ENCODE results near the gene HOXD1.

The HOXD1 gene

DNA sequence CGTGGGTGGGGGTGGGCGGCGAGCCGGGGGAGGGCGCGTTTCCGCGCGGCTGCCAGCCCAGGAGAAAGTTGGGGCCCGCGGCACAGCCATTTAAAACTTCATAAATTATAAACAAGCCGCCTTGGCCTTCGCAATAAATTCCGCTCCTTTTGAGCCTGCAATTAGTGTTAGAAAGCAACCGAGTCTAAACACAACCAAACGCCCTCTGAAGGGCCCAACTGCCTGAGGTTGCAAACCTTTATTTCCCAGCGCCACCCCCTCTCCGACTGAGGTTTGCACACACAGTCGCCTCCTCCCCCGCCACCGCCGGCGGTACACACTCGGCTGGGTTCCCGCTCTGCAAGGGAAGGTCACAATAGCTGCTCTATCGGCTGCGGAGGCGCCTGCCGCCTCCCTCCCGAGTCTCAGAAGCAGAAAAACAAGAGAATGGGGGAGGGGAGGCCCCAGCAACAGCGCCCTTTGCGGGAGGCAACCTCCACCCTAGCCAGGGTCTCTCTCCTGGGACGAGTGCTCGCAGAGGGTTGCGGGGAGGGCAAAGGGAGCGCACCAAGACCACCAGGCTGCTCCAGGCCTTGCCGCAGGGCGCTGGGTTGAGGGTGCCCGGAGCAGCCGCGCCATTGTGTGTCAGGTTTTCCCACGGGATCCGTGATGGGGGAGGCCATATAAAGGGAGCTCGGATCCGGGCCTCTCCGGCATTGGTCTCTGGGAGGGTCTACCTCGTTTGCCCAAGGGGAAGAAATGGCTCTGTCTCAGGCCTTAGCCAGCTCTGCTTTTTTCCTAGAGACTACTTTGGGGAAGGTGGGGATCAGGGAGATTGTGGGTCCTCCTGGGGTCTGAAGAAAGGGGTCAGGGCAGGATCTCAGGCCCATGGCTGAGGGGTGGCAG is 13.4 kb upstream of the HOXD1 start:
- Histone ChIP-seq H3K4me1 (ENCODE audit: insufficient read depth, insufficient read length) (peaks cover 8% of the 10 kb centered on the region), H3K27me3 (ENCODE audit: insufficient read depth, insufficient read length) (peaks cover 100% of the 10 kb centered on the region), H3K36me3 (ENCODE audit: insufficient read depth, insufficient read length, low read length) (no peaks in the 10 kb centered on the region), H3K9me3 (ENCODE audit: insufficient read depth, low read length) (no peaks in the 10 kb centered on the region), H3K4me3 (ENCODE audit: insufficient read length, low read depth) (peak overlapping the region; percentile 24), H3K9ac (ENCODE audit: insufficient read length, low read depth) (peak overlapping the region; percentile 37)
- no peak for TF ChIP-seq ZNF274 (IDR thresholded peaks at IDR 0.05; ENCODE audit: low read depth, low read length)
- TF ChIP-seq SUZ12 (IDR thresholded peaks at IDR 0.05; ENCODE audit: extremely low read depth, insufficient read depth, insufficient read length) = no peak
- TF ChIP-seq YY1 (IDR thresholded peaks at IDR 0.05; ENCODE audit: insufficient read depth, insufficient read length) = no peak
- DNase-seq (ENCODE audit: low read depth, low spot score) = peak; percentile 70

DNA sequence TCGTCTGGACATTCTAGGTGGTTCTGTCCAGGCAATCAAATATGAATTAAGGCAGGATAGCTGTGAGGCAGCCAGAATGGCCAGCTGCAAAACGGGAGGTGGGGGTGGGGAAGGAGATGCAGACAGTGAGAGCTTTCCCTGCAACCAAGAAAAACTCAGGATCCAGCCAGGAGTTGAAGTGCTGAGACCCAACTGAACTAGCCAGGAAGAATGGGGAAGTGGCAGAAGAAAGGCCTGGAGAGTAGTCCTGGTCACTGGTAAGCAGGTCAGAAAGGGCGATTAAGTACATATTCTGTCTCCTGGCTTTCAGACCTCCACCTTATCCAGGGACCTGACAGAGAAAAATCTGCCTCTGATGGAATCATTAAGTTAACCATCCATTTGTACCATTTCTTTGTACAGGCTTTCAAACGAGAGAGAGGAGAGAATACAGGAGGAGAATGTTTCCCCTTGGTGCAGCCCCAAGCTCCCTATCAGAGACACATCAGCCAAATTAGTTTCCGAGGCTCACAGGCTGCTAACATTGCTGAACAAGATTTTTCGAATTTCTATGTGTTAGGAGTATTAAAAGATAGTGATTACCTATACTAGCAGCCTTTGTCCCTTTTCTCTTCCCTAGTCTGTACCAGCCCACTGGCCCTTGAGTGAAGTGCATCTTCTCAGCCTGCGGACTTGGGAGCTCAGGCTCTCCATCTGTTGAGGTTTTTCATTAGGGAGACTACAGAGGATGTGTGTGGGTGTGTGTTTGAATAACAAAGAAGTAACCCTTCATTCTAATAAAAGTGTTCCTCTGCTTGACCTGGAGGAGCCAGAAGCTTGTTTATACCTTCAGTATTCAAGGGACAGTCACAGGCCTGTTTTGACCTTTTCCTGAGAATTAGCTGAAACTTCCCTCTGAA is 12.5 kb upstream of the HOXD1 start:
- no peak overlapping the region for H3K9ac ChIP-seq (ENCODE audit: insufficient read length, low read depth)
- peaks cover 100% of the 10 kb centered on the region for H3K27me3 ChIP-seq (ENCODE audit: insufficient read depth, insufficient read length)
- no peaks in the 10 kb centered on the region for H3K36me3 ChIP-seq (ENCODE audit: insufficient read depth, insufficient read length, low read length)
- no peaks in the 10 kb centered on the region for H3K9me3 ChIP-seq (ENCODE audit: insufficient read depth, low read length)
- no peak overlapping the region for H3K4me3 ChIP-seq (ENCODE audit: insufficient read length, low read depth)
- TF ChIP-seq SUZ12 (IDR thresholded peaks at IDR 0.05; ENCODE audit: extremely low read depth, insufficient read depth, insufficient read length) (no peak), YY1 (IDR thresholded peaks at IDR 0.05; ENCODE audit: insufficient read depth, insufficient read length) (no peak), ZNF274 (IDR thresholded peaks at IDR 0.05; ENCODE audit: low read depth, low read length) (no peak)
- peaks cover 8% of the 10 kb centered on the region for H3K4me1 ChIP-seq (ENCODE audit: insufficient read depth, insufficient read length)
- no peak for DNase-seq (ENCODE audit: low read depth, low spot score)

DNA sequence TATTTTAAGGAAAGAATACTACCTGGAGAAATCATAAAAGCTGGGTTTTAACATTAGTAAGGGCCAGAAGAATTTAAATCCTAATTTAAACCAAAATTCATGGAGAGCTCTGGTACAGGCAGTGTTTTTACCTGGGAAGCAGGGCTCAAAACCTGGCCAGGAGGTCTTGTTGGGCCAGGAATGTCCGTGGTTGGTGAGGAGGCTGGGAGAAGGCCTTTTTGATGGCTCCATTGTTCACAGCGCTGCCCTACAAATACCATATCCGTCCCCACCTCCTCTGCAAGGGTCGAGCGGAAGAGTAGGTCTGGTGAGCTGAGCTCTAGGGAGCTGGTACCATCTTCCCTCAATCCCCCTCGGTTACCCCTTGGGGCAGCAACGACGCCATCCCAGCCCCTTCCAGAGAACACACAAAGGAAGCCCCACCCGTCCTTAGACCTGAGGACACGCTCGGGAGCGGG is 10.9 kb upstream of the HOXD1 start:
- no peak for TF ChIP-seq YY1 (IDR thresholded peaks at IDR 0.05; ENCODE audit: insufficient read depth, insufficient read length)
- no peak for TF ChIP-seq ZNF274 (IDR thresholded peaks at IDR 0.05; ENCODE audit: low read depth, low read length)
- TF ChIP-seq SUZ12 (IDR thresholded peaks at IDR 0.05; ENCODE audit: extremely low read depth, insufficient read depth, insufficient read length) = no peak
- Histone ChIP-seq H3K9ac (ENCODE audit: insufficient read length, low read depth) (peak overlapping the region; percentile 62), H3K4me3 (ENCODE audit: insufficient read length, low read depth) (peak overlapping the region; percentile 41), H3K4me1 (ENCODE audit: insufficient read depth, insufficient read length) (peaks cover 8% of the 10 kb centered on the region), H3K9me3 (ENCODE audit: insufficient read depth, low read length) (no peaks in the 10 kb centered on the region), H3K27me3 (ENCODE audit: insufficient read depth, insufficient read length) (peaks cover 100% of the 10 kb centered on the region), H3K36me3 (ENCODE audit: insufficient read depth, insufficient read length, low read length) (no peaks in the 10 kb centered on the region)
- DNase-seq (ENCODE audit: low read depth, low spot score) = no peak

DNA sequence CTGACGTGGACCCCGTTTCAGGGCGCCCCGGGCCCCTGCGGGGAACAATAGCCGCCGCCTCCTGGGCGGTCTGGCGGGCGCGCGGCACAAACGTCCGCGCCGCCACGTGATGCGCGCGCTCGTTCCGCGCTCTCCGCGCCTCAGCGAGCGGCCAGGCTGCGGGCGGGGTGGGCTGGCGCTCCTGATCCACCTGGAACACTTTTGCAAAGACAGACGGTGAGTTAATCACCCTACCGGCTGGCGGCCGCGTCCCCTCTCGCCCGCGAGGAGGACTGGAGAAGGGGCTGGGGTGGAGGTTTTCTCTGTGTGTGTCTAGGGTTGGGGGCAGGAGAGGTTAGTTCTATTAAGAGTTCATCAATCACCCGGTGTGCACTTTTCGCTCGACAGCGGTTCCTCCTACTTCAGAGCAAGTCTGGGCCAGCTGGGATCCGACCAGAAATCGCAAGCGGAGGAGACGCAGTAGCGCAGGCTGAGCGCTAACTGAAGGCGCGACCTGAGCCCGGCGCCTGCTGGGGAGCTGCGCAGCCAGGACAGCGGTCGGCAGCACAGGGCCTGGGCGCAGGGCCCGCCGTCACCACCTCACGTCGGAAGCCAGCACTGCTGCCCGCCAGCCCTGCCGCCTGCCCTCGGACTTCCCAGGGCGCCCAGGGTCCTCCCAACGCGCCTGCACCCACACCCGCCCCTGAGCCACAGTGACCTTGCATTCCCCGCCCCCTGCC is 10.3 kb upstream of the HOXD1 start:
- peaks cover 8% of the 10 kb centered on the region for H3K4me1 ChIP-seq (ENCODE audit: insufficient read depth, insufficient read length)
- DNase-seq (ENCODE audit: low read depth, low spot score) = no peak
- no peaks in the 10 kb centered on the region for H3K9me3 ChIP-seq (ENCODE audit: insufficient read depth, low read length)
- H3K27me3 ChIP-seq (ENCODE audit: insufficient read depth, insufficient read length) = peaks cover 100% of the 10 kb centered on the region
- TF ChIP-seq ZNF274 (IDR thresholded peaks at IDR 0.05; ENCODE audit: low read depth, low read length) (no peak), SUZ12 (IDR thresholded peaks at IDR 0.05; ENCODE audit: extremely low read depth, insufficient read depth, insufficient read length) (peak; percentile 86), YY1 (IDR thresholded peaks at IDR 0.05; ENCODE audit: insufficient read depth, insufficient read length) (no peak)
- H3K9ac ChIP-seq (ENCODE audit: insufficient read length, low read depth) = peak overlapping the region; percentile 62
- peak overlapping the region; percentile 41 for H3K4me3 ChIP-seq (ENCODE audit: insufficient read length, low read depth)
- no peaks in the 10 kb centered on the region for H3K36me3 ChIP-seq (ENCODE audit: insufficient read depth, insufficient read length, low read length)

DNA sequence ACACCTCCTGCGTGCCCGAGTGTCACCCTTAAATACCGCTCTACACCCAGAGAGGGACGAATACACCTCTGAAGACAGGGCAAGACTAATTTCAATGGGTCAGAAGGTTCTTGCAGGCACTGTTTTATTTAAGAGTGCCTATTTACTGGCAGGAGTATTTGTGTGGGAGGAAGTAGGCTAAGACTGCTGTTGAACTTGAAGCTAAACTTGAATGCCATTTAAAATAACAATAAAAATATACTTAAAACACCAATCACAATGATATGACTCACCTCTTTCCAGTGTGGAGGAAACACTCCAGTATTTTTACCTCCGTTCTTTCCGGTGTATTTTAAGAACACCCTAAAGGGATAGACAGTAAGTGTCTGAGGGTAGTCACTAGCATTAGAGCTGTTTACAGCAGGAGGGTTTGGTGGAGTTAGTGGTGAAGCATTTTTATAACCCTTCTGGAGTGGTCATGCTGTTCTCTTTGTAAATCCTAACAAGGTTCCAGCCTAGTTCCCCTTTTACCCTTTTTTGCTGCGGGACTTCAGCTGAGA is 9.6 kb upstream of the HOXD1 start:
- Histone ChIP-seq H3K9me3 (ENCODE audit: insufficient read depth, low read length) (no peaks in the 10 kb centered on the region), H3K9ac (ENCODE audit: insufficient read length, low read depth) (peak overlapping the region; percentile 62), H3K27me3 (ENCODE audit: insufficient read depth, insufficient read length) (peaks cover 100% of the 10 kb centered on the region), H3K36me3 (ENCODE audit: insufficient read depth, insufficient read length, low read length) (no peaks in the 10 kb centered on the region), H3K4me3 (ENCODE audit: insufficient read length, low read depth) (no peak overlapping the region), H3K4me1 (ENCODE audit: insufficient read depth, insufficient read length) (peaks cover 8% of the 10 kb centered on the region)
- DNase-seq (ENCODE audit: low read depth, low spot score) = no peak
- TF ChIP-seq SUZ12 (IDR thresholded peaks at IDR 0.05; ENCODE audit: extremely low read depth, insufficient read depth, insufficient read length) (peak; percentile 69), YY1 (IDR thresholded peaks at IDR 0.05; ENCODE audit: insufficient read depth, insufficient read length) (no peak)

DNA sequence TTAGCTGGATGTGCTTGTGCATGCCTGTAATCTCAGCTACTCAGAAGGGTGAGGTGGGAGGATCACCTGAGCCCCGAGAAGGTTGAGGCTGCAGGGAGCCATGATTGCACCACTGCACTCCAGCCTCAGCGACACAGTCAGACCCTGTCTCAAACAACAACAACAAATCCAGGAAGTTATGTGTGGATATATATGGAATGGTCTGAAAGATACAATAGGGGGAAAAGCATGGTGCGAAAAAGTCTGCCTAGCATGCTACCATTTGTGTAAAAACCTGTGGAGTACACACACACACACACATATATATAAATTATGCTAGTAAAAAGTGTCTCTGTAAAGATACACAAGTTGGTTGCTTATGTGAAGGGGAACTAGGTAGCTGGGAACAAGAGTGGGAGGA is 6.9 kb upstream of the HOXD1 start:
- Histone ChIP-seq H3K36me3 (ENCODE audit: insufficient read depth, insufficient read length, low read length) (no peaks in the 10 kb centered on the region), H3K9me3 (ENCODE audit: insufficient read depth, low read length) (no peaks in the 10 kb centered on the region), H3K4me1 (ENCODE audit: insufficient read depth, insufficient read length) (no peaks in the 10 kb centered on the region), H3K27me3 (ENCODE audit: insufficient read depth, insufficient read length) (peaks cover 98% of the 10 kb centered on the region), H3K4me3 (ENCODE audit: insufficient read length, low read depth) (no peak overlapping the region), H3K9ac (ENCODE audit: insufficient read length, low read depth) (no peak overlapping the region)
- TF ChIP-seq YY1 (IDR thresholded peaks at IDR 0.05; ENCODE audit: insufficient read depth, insufficient read length) (no peak), SUZ12 (IDR thresholded peaks at IDR 0.05; ENCODE audit: extremely low read depth, insufficient read depth, insufficient read length) (no peak), ZNF274 (IDR thresholded peaks at IDR 0.05; ENCODE audit: low read depth, low read length) (no peak)
- DNase-seq (ENCODE audit: low read depth, low spot score) = no peak

All from NT2/D1 (cell line).